H1 (cell line): ENCODE data around the gene GGT7.

Source experiments
- BACH1 ChIP-seq: IDR thresholded peaks from 2 replicates; pipeline ENCODE4 v1.6.1; 2012; ENCODE audit warnings: low read length, improper control_type of control experiment
- CBX5 ChIP-seq: fragments of 300-800, 300-1000 bp; sonication (generic); IDR thresholded peaks from 2 replicates; pipeline ENCODE4 v1.7.1; 2016; ENCODE audit warnings: antibody characterized with exemption, low read length, low read depth
- CREB1 ChIP-seq: IDR thresholded peaks from 2 replicates; pipeline ENCODE4 v1.6.1; 2012; ENCODE audit warnings: inconsistent platforms
- GTF2F1 ChIP-seq: IDR thresholded peaks from 2 replicates; pipeline ENCODE4 v1.6.1; 2012; ENCODE audit warnings: low read depth, low read length, improper control_type of control experiment, borderline replicate concordance
- NANOG ChIP-seq: IDR thresholded peaks from 2 replicates; pipeline ENCODE4 v1.6.1; 2011; ENCODE audit warnings: low read length, low read depth, mild to moderate bottlenecking, inconsistent platforms; ENCODE audit not compliant: insufficient read depth, poor library complexity, severe bottlenecking
- RNF2 ChIP-seq: fragments of 200-900, 300-1000 bp; sonication (generic); IDR thresholded peaks from 2 replicates; pipeline ENCODE4 v1.7.1; 2016; ENCODE audit warnings: borderline replicate concordance, low read depth, mild to moderate bottlenecking, antibody characterized with exemption, low read length; ENCODE audit not compliant: poor library complexity, severe bottlenecking; ENCODE audit errors: missing control alignments
- SP2 ChIP-seq: IDR thresholded peaks from 2 replicates; pipeline ENCODE4 v1.6.1; 2012; ENCODE audit warnings: mild to moderate bottlenecking, low read length, inconsistent platforms

DNA sequence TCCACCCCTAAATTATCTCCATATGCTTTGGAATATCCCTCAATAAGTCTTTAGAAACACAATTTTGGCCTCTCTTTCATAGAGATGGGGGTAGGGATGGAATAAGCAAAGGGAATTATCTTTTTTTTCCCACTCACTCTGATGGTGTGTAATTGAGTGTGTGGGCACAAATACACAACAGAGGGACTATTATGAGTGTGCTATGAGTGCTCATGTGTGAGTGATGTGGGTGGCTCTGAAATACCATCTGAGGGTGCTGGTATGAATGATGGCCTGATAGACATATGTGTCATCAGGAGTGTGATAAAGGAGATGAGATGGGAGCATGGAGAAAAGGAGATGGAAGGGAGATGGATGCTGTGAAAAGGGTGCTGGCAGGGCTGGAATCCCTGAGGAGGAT is 47.4 kb upstream of the GGT7 start:
- TF ChIP-seq SP2 (no peak), BACH1 (no peak), NANOG (no peak), GTF2F1 (no peak), CBX5 (no peak), CREB1 (no peak), RNF2 (no peak)
